Brain microvascular endothelial cell (primary cell): Measurements from ENCODE around the gene TRABD.

Experiments used
- DNase-seq: peaks from one replicate; pipeline ENCODE4 v3.0.0-alpha.2; 2020
- H3K27ac ChIP-seq: fragments of 250-450 bp; sonication (Bioruptor Pico); 2 replicates; pipeline ENCODE4 v1.5.1; 2020; ENCODE audit warnings: mild to moderate bottlenecking, moderate library complexity
- H3K27me3 ChIP-seq: fragments of 250-450 bp; sonication (Bioruptor Pico); replicated peaks from 2 replicates; pipeline ENCODE4 v1.5.1; 2020; ENCODE audit warnings: mild to moderate bottlenecking
- H3K36me3 ChIP-seq: fragments of 250-450 bp; sonication (Bioruptor Pico); replicated peaks from 2 replicates; pipeline ENCODE4 v1.5.1; 2020; ENCODE audit warnings: mild to moderate bottlenecking
- H3K4me3 ChIP-seq: 2 replicates; pipeline ENCODE4 v1.5.1; 2011; ENCODE audit warnings: low read depth, mild to moderate bottlenecking, control low read depth, low read length, moderate library complexity
- in situ Hi-C: cut with HindIII; loops from 2 replicates; pipeline ENCODE4 v1.10.0; 2017; ENCODE audit warnings: low sequenced_read_pairs, low pct_ligation_motif_present
- TF ChIP-seq, protein P1 (sequence below): IDR thresholded peaks from 2 replicates; pipeline ENCODE4 v1.5.1; 2011; ENCODE audit warnings: low read depth, mild to moderate bottlenecking, moderate library complexity, low read length, control low read depth, inconsistent platforms; ENCODE audit errors: missing control alignments

The TRABD gene

DNA sequence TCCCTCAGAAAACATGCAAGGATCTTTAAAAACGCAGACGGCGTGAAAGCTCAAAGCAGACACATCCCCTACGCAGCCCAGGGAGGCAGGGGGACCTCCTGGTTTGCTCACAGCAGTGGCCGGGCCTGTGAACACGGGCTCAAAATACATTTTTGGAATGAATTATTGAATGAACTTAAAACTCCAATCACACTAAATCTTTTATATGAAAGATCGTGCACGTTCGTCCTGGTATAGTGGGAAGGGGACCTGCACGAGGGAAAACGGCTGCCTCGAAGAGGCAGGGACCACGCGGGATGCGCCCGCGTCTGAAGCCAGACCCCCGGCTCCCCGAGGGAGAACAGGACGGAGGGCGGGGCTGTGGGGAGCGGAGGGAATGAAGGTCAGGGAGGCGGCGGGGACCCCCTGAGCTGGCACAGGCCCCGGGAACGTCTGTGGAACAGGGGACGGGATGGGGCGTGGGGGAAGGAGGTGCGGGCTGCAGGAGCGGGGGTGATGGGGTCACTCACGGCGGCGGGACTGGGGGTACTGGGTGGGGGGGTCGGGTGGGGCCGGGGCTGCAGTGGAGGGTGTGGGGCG lies 16.4 kb upstream of the TRABD start:
- in situ Hi-C loops, result no loop called here
- no peaks in the 10 kb centered on the region for H3K27me3 ChIP-seq
- peak overlapping the region; percentile 39 for H3K4me3 ChIP-seq
- no peaks in the 10 kb centered on the region for H3K36me3 ChIP-seq
- DNase-seq, result no peak
- TF ChIP-seq, protein P1, sequence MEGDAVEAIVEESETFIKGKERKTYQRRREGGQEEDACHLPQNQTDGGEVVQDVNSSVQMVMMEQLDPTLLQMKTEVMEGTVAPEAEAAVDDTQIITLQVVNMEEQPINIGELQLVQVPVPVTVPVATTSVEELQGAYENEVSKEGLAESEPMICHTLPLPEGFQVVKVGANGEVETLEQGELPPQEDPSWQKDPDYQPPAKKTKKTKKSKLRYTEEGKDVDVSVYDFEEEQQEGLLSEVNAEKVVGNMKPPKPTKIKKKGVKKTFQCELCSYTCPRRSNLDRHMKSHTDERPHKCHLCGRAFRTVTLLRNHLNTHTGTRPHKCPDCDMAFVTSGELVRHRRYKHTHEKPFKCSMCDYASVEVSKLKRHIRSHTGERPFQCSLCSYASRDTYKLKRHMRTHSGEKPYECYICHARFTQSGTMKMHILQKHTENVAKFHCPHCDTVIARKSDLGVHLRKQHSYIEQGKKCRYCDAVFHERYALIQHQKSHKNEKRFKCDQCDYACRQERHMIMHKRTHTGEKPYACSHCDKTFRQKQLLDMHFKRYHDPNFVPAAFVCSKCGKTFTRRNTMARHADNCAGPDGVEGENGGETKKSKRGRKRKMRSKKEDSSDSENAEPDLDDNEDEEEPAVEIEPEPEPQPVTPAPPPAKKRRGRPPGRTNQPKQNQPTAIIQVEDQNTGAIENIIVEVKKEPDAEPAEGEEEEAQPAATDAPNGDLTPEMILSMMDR, result no peak
- H3K27ac ChIP-seq, result no peak overlapping the region

GRCh38 chr22:50169774-50170341 lies 15.9 kb upstream of the TRABD start:
- TF ChIP-seq, protein P1, result no peak
- Histone ChIP-seq H3K4me3 (peak overlapping the region; percentile 39), H3K27ac (no peak overlapping the region), H3K36me3 (no peaks in the 10 kb centered on the region), H3K27me3 (no peaks in the 10 kb centered on the region)
- in situ Hi-C loops, result no loop called here
- DNase-seq, result no peak

DNA sequence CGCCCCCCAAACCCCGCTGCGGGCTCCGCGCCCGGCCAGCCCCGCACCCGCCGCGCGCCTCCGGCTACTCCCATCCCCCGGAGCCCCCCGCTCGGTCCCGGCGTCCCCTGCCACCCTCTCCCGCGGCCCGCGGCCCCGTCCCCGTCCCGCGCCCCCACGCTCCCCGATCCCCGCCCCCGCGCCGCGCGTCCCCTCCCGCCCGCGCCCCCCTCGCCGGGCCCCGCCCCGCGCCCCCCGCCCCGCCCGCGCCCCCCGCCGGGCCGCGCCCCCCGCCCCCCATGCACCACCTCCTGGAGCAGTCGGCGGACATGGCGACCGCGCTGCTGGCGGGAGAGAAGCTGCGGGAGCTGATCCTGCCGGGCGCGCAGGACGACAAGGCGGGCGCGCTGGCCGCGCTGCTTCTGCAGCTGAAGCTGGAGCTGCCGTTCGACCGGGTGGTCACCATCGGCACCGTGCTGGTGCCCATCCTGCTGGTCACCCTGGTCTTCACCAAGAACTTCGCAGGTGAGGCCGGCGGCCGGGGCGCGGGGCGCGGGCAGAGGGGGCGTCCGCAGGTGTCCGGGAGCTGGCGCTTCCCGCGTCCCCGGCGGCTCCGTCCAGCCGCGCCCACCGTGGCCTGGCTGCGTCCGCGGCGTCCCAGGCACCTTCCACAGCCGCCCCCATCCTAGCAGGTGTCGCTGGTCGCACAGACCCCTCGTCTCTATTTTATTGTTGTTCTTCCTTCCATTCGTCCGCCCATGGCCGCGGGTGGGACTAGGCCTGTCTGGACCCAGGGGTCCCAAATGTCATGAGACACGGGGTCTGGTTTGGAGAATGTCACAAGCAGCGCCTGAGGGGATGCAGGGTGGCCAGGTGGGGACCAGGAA lies 15.0 kb upstream of the TRABD start, which contains the start of gene PANX2:
Gene PANX2 (plus strand): TSS at position 279 of the 866 bp plus-strand sequence. CDS start 0 bp downstream, at position 279.
- Histone ChIP-seq H3K4me3 (peak within 1 kb of the TSS; percentile 47), H3K27ac (no peak within 1 kb of the TSS), H3K27me3 (no peaks in the 10 kb centered on the region), H3K36me3 (no peaks in the 10 kb centered on the region)
- in situ Hi-C loops, result no loop called here
- no peak for DNase-seq
- TF ChIP-seq, protein P1, result no peak

GRCh38 chr22:50171319-50171964 lies 14.3 kb upstream of the TRABD start:
- DNase-seq, result no peak
- TF ChIP-seq, protein P1, result no peak
- in situ Hi-C loops, result no loop called here
- Histone ChIP-seq H3K36me3 (no peaks in the 10 kb centered on the region), H3K4me3 (peak overlapping the region; percentile 5), H3K27me3 (no peaks in the 10 kb centered on the region), H3K27ac (no peak overlapping the region)

GRCh38 chr22:50171965-50172421 lies 13.7 kb upstream of the TRABD start:
- no peak for DNase-seq
- no peaks in the 10 kb centered on the region for H3K36me3 ChIP-seq
- TF ChIP-seq, protein P1, result no peak
- no peak overlapping the region for H3K4me3 ChIP-seq
- H3K27me3 ChIP-seq, result no peaks in the 10 kb centered on the region
- in situ Hi-C loops, result no loop called here
- no peak overlapping the region for H3K27ac ChIP-seq
